Hematopoietic multipotent progenitor cell treated with erythropoietin and hydrocortisone succinate and interleukin-3 and kit ligand, for 15 days (in vitro differentiated cells): ENCODE data around the gene UPK3A.
"Not testable (repeated sequence)": the region's sequence is repeated elsewhere in the genome, so short reads cannot be mapped to it uniquely, and the experiment has no call there.

Experiments used
- DNase-seq: peaks from one replicate; pipeline ENCODE4 v3.0.0-alpha.2; 2015; ENCODE audit warnings: low spot score

UPK3A gene

GRCh38 chr22:45281010-45281409, 3.7 kb upstream of the UPK3A start:
- DNase-seq, result no peak

DNA sequence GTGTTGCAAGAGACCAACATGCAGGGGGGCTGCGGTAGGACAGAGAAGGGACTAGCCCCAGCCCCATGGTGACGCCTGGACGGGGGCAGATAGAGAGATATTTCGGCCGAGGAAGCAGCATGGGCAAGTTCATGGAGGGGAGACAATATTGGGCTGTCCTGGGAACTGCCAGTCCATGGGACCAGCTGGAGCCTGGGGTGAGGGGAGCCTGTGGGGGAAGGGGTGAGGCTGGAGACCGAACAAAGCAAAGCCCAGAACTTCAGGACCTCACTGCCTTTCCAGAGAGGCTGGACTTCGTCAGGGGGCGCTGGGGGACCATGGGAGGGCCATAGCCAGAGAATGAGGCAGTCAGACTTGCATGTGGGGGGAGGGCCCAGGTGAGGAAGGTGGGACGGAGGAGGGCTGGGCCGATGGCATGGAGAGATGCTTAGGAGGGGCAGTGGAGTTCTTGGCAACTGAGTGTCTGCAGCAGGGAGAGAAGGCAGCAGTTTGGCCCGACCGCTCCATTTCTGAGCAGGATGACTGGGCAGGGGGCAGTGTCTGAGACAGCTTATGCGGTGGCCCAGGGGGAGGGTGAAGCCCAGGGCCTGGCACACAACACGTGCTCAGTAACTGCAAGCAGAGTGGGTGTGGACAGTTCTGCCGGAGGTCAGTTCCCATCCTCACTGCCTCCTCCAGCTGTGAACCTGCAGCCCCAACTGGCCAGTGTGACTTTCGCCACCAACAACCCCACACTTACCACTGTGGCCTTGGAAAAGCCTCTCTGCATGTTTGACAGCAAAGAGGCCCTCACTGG, 712 bp downstream of the UPK3A start:
- DNase-seq, result no peak

- DNase-seq, result no peak
These were observed 2.3 kb downstream of the UPK3A start for GRCh38 chr22:45286854-45287551.

DNA sequence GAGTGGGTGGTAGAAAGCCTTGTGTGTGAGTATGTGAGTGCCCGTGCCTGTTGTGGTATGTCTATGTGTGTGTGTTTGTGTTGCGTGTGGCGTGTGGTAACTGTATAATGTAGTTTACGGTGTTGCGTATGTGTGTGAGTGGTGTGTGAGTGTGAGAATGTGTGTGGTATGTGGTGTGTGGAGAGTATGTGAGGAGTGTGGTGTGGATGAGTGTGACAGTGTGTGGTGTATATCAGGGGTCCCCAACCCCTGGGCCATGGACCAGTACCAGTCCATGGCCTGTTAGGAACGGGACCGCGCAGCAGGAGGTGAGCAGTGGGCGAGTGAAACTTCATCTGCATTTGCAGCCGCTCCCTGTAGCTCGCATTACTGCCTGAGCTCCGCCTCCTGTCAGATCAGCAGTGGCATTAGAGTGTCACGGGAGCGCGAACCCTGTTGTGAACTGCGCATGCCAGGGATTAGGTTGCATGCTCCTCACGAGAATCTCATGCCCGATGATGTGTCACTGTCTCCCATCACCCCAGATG, 5.7 kb downstream of the UPK3A start:
- no peak for DNase-seq

DNA sequence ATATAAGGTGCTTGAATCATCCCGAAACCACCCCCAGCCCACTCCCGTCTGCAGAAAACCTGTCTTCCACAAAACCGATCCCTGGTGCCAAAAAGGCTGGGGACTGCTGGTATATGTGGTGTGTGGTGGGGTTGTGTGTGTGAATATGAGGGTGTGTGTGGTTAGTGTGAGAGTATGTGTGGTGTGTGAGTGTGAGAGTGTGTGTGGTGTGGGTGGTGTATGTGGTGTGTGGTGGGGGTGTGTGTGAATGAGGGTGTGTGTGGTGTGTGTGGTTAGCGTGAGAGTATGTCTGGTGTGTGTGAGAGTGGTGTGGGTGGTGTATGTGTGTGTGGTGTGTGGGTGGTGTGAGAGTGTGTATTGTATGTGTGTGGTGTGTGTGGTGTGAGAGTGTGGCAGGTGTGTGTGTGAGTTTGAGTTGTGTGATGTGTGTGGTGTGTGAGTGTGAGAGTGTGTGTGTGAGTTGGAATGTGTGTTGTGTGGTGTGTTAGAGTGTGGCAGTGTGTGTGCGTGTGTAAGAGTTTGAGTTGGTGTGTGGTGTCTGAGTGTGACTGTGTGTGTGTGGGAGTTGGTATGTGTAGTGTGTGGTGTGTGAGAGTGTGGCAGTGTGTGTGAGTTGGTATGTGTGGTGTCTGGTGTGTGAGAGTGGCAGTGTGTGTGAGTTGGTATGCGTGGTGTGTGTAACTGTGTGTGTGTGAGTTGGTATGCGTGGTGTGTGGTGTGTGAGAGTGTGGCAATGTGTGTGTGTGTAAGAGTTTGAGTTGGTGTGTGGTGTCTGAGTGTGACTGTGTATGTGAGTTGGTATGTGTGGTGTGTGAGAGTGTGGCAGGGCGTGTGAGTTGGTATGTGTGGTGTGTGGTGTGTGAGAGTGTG, 6.5 kb downstream of the UPK3A start:
- no peak for DNase-seq

DNA sequence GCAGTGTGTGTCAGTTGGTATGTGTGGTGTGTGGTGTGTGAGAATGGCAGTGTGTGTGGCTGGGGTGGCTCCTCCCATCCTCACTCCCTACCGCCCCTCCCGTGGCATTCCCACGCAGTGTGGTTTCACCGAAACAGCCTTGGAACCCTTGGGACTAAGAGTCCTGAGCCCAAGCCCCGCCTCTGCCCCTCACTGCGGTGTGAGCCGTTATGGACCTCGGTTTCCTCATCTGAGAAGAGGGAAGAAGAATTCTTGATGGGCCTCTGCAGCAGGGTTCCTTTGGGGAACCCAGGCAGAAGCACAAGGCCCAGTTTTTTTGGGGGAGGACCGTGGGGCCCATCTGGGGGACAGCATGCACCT, 7.2 kb downstream of the UPK3A start:
- no peak for DNase-seq

DNA sequence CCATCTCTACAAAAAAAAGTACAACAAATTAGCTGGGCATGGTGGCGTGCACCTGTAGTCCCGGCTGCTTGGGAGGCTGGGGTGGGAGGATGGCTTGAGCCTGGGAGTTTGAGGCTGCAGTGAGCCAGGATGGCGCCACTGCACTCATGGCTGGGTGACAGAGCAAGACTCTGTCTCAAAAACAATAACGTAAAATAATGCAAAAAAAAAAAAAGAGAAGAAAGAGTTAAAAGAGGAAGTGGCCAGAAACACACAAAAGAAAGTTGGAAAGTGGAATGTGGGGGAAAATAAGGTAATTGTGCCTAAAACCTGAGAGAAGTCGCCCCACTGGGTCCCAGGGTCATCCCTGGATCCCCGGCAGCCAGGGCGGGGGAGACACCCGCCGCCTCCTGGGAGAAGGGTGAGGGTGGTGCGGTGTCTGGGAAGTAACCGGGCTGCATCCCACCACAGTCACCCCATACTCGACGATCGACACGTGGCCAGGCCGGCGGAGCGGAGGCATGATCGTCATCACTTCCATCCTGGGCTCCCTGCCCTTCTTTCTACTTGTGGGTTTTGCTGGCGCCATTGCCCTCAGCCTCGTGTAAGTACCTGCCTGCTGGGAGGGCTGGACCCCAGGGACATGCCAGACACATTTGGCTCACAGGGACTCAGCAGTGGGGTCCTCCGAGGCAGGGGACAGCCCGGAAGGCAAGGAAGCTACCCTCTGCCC, 8.1 kb downstream of the UPK3A start:
- no peak for DNase-seq

GRCh38 chr22:45294030-45294429, 9.3 kb downstream of the UPK3A start:
- no peak for DNase-seq

- not testable (repeated sequence) for DNase-seq
These were observed 10.3 kb downstream of the UPK3A start for GRCh38 chr22:45295004-45295403.

GRCh38 chr22:45295492-45295891, 10.7 kb downstream of the UPK3A start:
- DNase-seq, result no peak

GRCh38 chr22:45296628-45297297, 12.0 kb downstream of the UPK3A start:
- DNase-seq, result no peak

- no peak for DNase-seq
These were observed 14.3 kb downstream of the UPK3A start for GRCh38 chr22:45298934-45299505.

DNA sequence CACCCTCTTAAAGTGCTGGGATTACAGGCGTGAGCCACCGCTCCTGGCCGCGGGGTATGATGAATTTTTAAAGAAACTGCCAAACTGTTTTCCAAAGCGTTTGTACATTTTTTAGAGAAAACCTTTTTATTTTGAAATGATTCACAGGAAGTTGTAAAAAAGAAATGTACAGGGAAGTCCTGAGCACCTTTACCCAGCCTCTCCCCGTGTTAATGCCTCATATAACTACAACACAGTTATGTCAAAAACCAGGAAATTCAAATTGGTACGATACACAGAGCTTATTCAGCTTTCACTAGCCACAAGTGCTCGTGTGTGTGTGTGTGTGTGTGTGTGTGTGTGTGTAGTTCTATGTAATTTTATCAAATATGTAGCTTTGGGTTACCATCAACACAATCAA, 18.0 kb downstream of the UPK3A start:
- no peak for DNase-seq

GRCh38 chr22:45303181-45303580, 18.4 kb downstream of the UPK3A start:
- DNase-seq, result no peak

DNA sequence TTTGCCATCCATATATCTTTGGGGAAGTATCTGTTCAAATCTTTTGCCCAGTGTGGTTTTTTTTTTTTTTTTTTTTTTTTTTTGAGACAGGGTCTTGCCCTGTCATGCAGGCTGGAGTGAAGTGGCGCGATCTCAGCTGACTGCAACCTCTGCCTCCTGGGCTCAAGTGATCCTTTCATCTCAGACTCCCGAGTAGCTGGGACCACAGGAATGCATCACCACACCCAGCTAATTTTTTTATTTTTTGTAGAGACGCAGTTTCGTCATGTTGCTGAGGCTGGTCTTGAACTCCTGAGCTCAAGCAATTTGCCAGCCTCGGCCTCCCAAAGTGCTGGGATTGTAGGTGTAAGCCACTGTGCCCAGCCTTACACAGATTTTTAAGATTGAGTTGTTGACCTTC, 20.2 kb downstream of the UPK3A start:
- no peak for DNase-seq

- DNase-seq, result no peak
These were observed 20.8 kb downstream of the UPK3A start for GRCh38 chr22:45305456-45306075.

DNA sequence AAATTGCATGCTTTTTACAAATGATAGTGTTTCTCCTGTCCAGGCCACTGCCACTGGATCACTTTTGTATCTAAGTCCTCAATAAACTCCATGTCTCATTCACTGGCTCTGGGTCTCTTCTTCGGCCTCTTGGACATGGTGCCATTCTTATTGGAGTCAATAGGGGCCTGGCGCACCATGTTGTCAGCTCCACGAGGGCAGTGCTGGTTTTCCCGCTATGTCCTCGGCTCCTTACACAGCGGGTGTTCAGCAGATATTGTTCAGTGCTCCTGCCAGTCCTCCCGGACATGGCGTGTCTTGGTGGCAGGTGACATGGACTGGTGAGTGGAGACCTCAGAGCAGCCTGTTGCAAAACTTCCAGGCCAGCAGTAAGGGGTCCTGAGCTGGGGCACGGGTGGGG, 21.4 kb downstream of the UPK3A start:
- no peak for DNase-seq

DNA sequence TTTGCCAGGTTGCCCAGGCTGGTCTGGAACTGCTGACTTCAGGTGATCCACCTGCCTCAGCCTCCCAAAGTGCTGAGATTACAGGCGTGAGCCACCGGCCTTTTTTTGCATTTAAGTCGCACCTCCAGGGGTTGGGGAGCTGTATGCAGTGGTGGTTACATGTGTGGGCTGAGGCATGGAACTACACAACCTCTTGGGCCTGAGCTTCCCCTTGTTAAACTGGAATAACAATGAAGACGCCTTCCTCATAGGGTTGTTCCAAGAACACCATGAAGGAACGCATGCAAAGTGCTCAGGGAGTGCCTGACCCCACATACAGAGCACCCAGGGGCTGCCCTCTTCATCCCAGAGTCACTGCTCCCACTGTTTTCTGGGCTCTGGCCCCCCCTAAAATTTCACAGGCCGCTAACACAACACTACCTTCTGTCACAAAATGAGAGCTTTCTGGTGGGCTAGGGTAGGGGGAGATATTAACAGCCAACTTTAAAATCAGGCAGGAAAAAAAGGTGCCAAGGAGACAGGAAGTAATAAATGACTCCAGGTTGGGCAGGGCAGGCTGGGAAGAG, 23.7 kb downstream of the UPK3A start:
- no peak for DNase-seq

GRCh38 chr22:45308957-45309421, 24.2 kb downstream of the UPK3A start:
- no peak for DNase-seq
